SK-N-MC (cell line): Measurements from ENCODE around the gene UBL5.

Experiments used
- DNase-seq: peaks from one replicate; pipeline ENCODE4 v3.0.0-alpha.2; 2011; ENCODE audit warnings: low read depth, low spot score
- H3K27ac ChIP-seq: fragments of 200-600 bp; sonication (generic); 2 replicates; pipeline ENCODE4 v1.5.1; 2016; ENCODE audit warnings: mixed run types
- H3K36me3 ChIP-seq: fragments of 200-600 bp; sonication (generic); 2 replicates; pipeline ENCODE4 v1.6.1; 2017; ENCODE audit warnings: antibody characterized with exemption, low read length, mixed read lengths; ENCODE audit not compliant: insufficient read depth
- H3K4me3 ChIP-seq: fragments of 200-600 bp; sonication (generic); 2 replicates; pipeline ENCODE4 v1.5.1; 2016
- H3K9ac ChIP-seq: fragments of 200-600 bp; sonication (generic); 2 replicates; pipeline ENCODE4 v1.8.0; 2017; ENCODE audit warnings: mixed run types, mixed read lengths; ENCODE audit not compliant: insufficient read length
- H3K9me3 ChIP-seq: fragments of 200-600 bp; sonication (generic); 2 replicates; pipeline ENCODE4 v1.6.1; 2017; ENCODE audit warnings: low read depth, mild to moderate bottlenecking, antibody characterized with exemption, low read length, moderate library complexity, mixed read lengths
- EZH2 ChIP-seq: fragments of 200-600 bp; sonication (generic); IDR thresholded peaks from one replicate; pipeline ENCODE4 v1.6.1; 2017; ENCODE audit warnings: antibody characterized with exemption
- FOXP2 ChIP-seq: optimal IDR thresholded peaks from 2 replicates; pipeline ENCODE3; 2011; ENCODE audit warnings: mild to moderate bottlenecking, moderate library complexity; ENCODE audit not compliant: insufficient read depth; ENCODE audit errors: extremely low read length, control extremely low read depth
- POLR2AphosphoS5 ChIP-seq: IDR thresholded peaks from 2 replicates; pipeline ENCODE4 v1.6.1; 2012; ENCODE audit warnings: mild to moderate bottlenecking, low read depth, low read length, borderline replicate concordance

Gene UBL5

GRCh38 chr19:9871626-9872338 lies 44.1 kb downstream of the UBL5 start:
- Histone ChIP-seq H3K27ac (no peak overlapping the region), H3K9ac (no peak overlapping the region), H3K9me3 (no peaks in the 10 kb centered on the region), H3K4me3 (no peak overlapping the region), H3K36me3 (peaks cover 10% of the 10 kb centered on the region)
- TF ChIP-seq POLR2AphosphoS5 (no peak), FOXP2 (no peak), EZH2 (no peak)
- DNase-seq = no peak

GRCh38 chr19:9872618-9873242 lies 45.0 kb downstream of the UBL5 start:
- no peak overlapping the region for H3K9ac ChIP-seq
- DNase-seq = no peak
- TF ChIP-seq POLR2AphosphoS5 = no peak
- no peak for TF ChIP-seq EZH2
- TF ChIP-seq FOXP2 = no peak
- H3K27ac ChIP-seq = no peak overlapping the region
- H3K36me3 ChIP-seq = peaks cover 10% of the 10 kb centered on the region
- H3K4me3 ChIP-seq = no peak overlapping the region
- H3K9me3 ChIP-seq = no peaks in the 10 kb centered on the region

GRCh38 chr19:9875031-9875627 lies 47.4 kb downstream of the UBL5 start:
- H3K9ac ChIP-seq = no peak overlapping the region
- TF ChIP-seq POLR2AphosphoS5 (no peak), EZH2 (no peak), FOXP2 (no peak)
- H3K9me3 ChIP-seq = no peaks in the 10 kb centered on the region
- no peak overlapping the region for H3K27ac ChIP-seq
- H3K36me3 ChIP-seq = peaks cover 10% of the 10 kb centered on the region
- no peak overlapping the region for H3K4me3 ChIP-seq
- no peak for DNase-seq

GRCh38 chr19:9875796-9876195 lies 48.1 kb downstream of the UBL5 start:
- H3K27ac ChIP-seq = no peak overlapping the region
- no peak overlapping the region for H3K9ac ChIP-seq
- no peaks in the 10 kb centered on the region for H3K9me3 ChIP-seq
- no peak for DNase-seq
- peaks cover 10% of the 10 kb centered on the region for H3K36me3 ChIP-seq
- H3K4me3 ChIP-seq = no peak overlapping the region
- TF ChIP-seq POLR2AphosphoS5 = no peak
- TF ChIP-seq FOXP2 = no peak
- TF ChIP-seq EZH2 = no peak

- Histone ChIP-seq H3K36me3 (peaks cover 4% of the 10 kb centered on the region; the same call in 1 of the 2 replicates), H3K27ac (0 out of 2 replicates have a peak overlapping the region, but pooled peaks have one; percentile 31)
- no peak for DNase-seq
Measured at GRCh38 chr19:9877780-9878510, 50.2 kb downstream of the UBL5 start.

GRCh38 chr19:9878511-9879196 lies 50.9 kb downstream of the UBL5 start:
- Histone ChIP-seq H3K9me3 (no peaks in the 10 kb centered on the region), H3K4me3 (no peak overlapping the region), H3K36me3 (peaks cover 4% of the 10 kb centered on the region; the same call in 1 of the 2 replicates), H3K9ac (no peak overlapping the region), H3K27ac (no peak overlapping the region)
- TF ChIP-seq EZH2 = no peak
- no peak for TF ChIP-seq POLR2AphosphoS5
- TF ChIP-seq FOXP2 = no peak
- no peak for DNase-seq

More at GRCh38 chr19:9877780-9878510, 50.2 kb downstream of the UBL5 start:
- H3K9ac ChIP-seq = no peak overlapping the region
- no peaks in the 10 kb centered on the region for H3K9me3 ChIP-seq
- TF ChIP-seq FOXP2 (no peak), EZH2 (no peak), POLR2AphosphoS5 (no peak)
- no peak overlapping the region for H3K4me3 ChIP-seq
